ENCODE results near the gene RAN. TPM values are rescaled to one million over a fixed set of nuclear protein-coding genes. Genes with fewer than 3 reads are reported as not detected.
"Not testable (repeated sequence)": the region's sequence is repeated elsewhere in the genome, so short reads cannot be mapped to it uniquely, and the experiment has no call there.

RAN gene
- total RNA-seq, 3 donors from 2014 or later = 157 to 186 (median 162) TPM

DNA sequence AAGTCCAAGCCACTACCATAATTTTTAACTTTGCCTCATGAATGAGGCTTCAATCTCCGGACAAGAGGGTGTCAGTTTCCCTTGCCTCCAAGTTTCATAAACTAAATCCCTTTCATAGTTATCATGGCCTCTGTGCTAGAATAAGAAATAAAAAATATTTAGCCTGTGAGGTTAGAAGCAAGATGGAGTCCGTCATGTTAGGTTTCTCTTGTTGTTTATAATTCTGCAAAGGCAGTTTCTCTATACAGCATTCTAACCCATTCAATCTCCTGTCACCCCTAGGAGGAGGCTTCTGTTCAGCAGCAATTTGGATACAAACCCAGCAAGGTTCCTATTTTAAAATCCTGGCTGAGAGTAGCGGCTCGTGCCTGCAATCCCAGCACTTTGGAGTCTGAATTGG, 15.8 kb upstream of the RAN start:
- Histone ChIP-seq H3K36me3 (no peaks in the 10 kb centered on the region), H3K9me3 (no peaks in the 10 kb centered on the region), H3K4me1 (no peaks in the 10 kb centered on the region), H3K27ac (no peak overlapping the region), H3K27me3 (no peaks in the 10 kb centered on the region), H3K4me3 (no peak overlapping the region)
- DNase-seq (ENCODE audit: low spot score in 2 of 2) = no peak
- intact Hi-C loops (cut with DNase I; ENCODE audit: low total_unique reads) = no loop called here
- TF ChIP-seq POLR2AphosphoS5 (IDR thresholded peaks at IDR 0.05) (no peak), POLR2A (IDR thresholded peaks at IDR 0.05) (no peak)
- TF ChIP-seq, protein P1, sequence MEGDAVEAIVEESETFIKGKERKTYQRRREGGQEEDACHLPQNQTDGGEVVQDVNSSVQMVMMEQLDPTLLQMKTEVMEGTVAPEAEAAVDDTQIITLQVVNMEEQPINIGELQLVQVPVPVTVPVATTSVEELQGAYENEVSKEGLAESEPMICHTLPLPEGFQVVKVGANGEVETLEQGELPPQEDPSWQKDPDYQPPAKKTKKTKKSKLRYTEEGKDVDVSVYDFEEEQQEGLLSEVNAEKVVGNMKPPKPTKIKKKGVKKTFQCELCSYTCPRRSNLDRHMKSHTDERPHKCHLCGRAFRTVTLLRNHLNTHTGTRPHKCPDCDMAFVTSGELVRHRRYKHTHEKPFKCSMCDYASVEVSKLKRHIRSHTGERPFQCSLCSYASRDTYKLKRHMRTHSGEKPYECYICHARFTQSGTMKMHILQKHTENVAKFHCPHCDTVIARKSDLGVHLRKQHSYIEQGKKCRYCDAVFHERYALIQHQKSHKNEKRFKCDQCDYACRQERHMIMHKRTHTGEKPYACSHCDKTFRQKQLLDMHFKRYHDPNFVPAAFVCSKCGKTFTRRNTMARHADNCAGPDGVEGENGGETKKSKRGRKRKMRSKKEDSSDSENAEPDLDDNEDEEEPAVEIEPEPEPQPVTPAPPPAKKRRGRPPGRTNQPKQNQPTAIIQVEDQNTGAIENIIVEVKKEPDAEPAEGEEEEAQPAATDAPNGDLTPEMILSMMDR (IDR thresholded peaks at IDR 0.05) = no peak

DNA sequence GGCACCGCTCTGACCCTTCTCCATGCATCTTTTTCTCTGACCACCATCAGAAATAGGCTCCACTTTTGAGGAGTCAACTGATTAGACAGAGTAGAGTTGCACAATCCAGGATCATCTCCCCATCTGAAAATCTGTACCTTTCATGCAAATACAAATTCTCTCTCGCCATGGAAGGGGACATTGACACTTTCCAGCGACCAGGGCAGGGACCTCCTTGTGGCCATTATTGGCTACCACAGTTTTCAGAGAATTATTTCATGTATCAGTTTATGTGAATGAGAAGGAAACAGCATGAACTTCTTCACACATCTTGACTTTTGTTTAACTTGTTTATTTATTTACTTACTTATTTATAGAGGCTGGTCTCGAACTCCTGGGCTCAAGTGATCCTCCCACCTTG, 13.8 kb upstream of the RAN start:
- Histone ChIP-seq H3K9me3 (no peaks in the 10 kb centered on the region), H3K27me3 (no peaks in the 10 kb centered on the region), H3K4me1 (no peaks in the 10 kb centered on the region), H3K27ac (no peak overlapping the region), H3K36me3 (no peaks in the 10 kb centered on the region), H3K4me3 (no peak overlapping the region)
- intact Hi-C loops (cut with DNase I; ENCODE audit: low total_unique reads) = no loop called here
- DNase-seq (ENCODE audit: low spot score in 2 of 2) = no peak
- TF ChIP-seq, protein P1 (IDR thresholded peaks at IDR 0.05) = no peak
- TF ChIP-seq POLR2A (IDR thresholded peaks at IDR 0.05) = no peak
- no peak for TF ChIP-seq POLR2AphosphoS5 (IDR thresholded peaks at IDR 0.05)

DNA sequence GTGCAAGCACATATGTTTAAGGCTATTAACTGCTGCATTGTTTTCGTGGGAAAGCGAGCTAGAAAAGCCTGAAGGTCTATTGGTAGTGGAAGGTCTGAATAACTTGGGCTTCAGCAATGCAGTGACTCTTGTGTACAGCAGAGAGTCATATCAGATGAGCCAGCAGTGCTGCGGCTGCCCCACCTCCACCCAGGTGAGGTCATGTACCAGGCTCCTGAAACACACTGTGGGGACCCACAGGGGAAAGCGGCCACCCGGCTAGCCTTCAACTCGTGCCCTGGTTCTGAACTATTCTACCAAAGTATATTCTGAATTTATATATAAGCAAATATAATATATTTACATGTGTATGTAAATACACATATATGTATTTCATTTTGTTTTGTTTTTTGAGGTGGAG, 12.7 kb upstream of the RAN start:
- intact Hi-C loops (cut with DNase I; ENCODE audit: low total_unique reads) = no loop called here
- TF ChIP-seq POLR2A (IDR thresholded peaks at IDR 0.05) (no peak), POLR2AphosphoS5 (IDR thresholded peaks at IDR 0.05) (no peak)
- TF ChIP-seq, protein P1 (IDR thresholded peaks at IDR 0.05) = no peak

DNA sequence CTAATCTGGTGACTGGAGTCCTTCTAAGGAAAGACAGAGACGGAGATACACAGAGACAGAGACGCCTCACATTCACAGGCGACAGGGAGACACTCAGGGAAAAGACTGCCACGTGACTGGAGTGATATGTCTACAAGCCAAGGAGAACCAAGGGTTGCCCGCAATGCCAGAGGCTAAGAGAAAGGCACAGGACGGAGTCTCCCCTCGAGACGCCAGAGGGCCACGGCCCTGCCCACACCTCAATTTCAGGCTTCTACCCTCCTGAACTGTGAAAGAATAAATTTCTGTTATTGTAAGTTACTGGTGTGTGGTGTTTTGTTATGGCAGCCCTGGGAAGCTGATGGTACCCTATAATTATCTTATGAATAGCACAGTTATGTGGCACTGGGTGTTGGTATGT, 11.6 kb upstream of the RAN start:
- no peaks in the 10 kb centered on the region for H3K9me3 ChIP-seq
- DNase-seq (ENCODE audit: low spot score in 2 of 2) = no peak
- intact Hi-C loops (cut with DNase I; ENCODE audit: low total_unique reads) = no loop called here

More for the DNA sequence above, 12.7 kb upstream of the RAN start:
- no peak for DNase-seq (ENCODE audit: low spot score in 2 of 2)
- Histone ChIP-seq H3K4me1 (no peaks in the 10 kb centered on the region), H3K9me3 (no peaks in the 10 kb centered on the region), H3K27ac (no peak overlapping the region), H3K36me3 (no peaks in the 10 kb centered on the region), H3K4me3 (no peak overlapping the region), H3K27me3 (no peaks in the 10 kb centered on the region)

DNA sequence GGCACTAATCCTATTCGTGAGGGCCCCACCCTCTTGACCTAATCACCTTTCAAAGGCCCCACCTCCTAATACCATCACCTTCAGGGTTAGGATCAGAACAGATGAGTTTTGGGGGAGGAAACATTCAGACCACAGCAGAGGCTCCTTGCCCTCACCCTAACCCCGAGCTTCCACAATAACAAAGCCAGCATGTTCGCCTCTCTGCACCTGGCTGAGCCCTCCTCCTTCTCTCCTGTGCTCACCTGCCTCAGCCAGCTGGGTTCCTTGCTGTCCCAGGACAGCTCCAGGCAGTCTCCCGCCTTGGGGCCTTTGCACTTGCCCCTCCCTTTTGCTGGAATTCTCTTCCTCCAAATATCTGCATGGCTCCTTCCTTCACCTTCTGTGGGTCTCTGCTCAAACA, 9.7 kb upstream of the RAN start:
- DNase-seq (ENCODE audit: low spot score in 2 of 2) = no peak
- Histone ChIP-seq H3K4me3 (no peak overlapping the region), H3K4me1 (no peaks in the 10 kb centered on the region), H3K27me3 (no peaks in the 10 kb centered on the region), H3K27ac (no peak overlapping the region), H3K36me3 (no peaks in the 10 kb centered on the region), H3K9me3 (no peaks in the 10 kb centered on the region)
- no peak for TF ChIP-seq POLR2AphosphoS5 (IDR thresholded peaks at IDR 0.05)
- TF ChIP-seq, protein P1 (IDR thresholded peaks at IDR 0.05) = no peak
- intact Hi-C loops (cut with DNase I; ENCODE audit: low total_unique reads) = no loop called here

More for the DNA sequence above, 11.6 kb upstream of the RAN start:
- H3K4me1 ChIP-seq = no peaks in the 10 kb centered on the region
- no peak overlapping the region for H3K4me3 ChIP-seq
- TF ChIP-seq, protein P1 (IDR thresholded peaks at IDR 0.05) = no peak
- TF ChIP-seq POLR2A (IDR thresholded peaks at IDR 0.05) = no peak
- TF ChIP-seq POLR2AphosphoS5 (IDR thresholded peaks at IDR 0.05) = no peak
- H3K36me3 ChIP-seq = no peaks in the 10 kb centered on the region
- no peak overlapping the region for H3K27ac ChIP-seq
- H3K27me3 ChIP-seq = no peaks in the 10 kb centered on the region

DNA sequence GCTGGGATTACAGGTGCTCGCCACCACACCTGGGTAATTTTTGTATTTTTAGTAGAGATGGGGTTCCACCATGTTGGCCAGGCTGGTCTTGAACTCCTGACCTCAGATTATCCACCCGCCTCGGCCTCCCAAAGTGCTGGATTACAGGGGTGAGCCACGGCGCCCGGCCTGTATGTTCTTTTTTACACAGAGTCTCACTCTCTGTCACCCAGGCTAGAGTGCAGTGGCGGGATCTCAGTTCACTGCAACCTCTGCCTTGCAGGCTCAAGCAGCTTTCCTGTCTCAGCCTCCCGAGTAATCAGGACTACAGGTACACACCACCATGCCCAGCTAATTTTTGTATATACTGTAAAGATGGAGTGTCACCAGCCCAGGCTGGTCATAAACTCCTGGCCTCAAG, 9.1 kb upstream of the RAN start:
- H3K9me3 ChIP-seq; intact Hi-C loops (cut with DNase I; ENCODE audit: low total_unique reads); H3K4me3 ChIP-seq; H3K36me3 ChIP-seq; H3K4me1 ChIP-seq; H3K27ac ChIP-seq; DNase-seq (ENCODE audit: low spot score in 2 of 2); H3K27me3 ChIP-seq: not testable (repeated sequence)
